ENCODE data around the gene GDPD5. TPM values are rescaled to one million over a fixed set of nuclear protein-coding genes. Genes with fewer than 3 reads are reported as not detected.
A peak's percentile ranks its signal among the peaks of the same experiment; 100 is the strongest.

Gene GDPD5
- total RNA-seq, 1 donor from 2014 or later, result 36.6 TPM

GRCh38 chr11:75556275-75556674 lies 30.5 kb upstream of the GDPD5 start:
- no peak for TF ChIP-seq CTCF (IDR thresholded peaks at IDR 0.05)
- no peak for TF ChIP-seq POLR2A (IDR thresholded peaks at IDR 0.05)
- no peak for TF ChIP-seq POLR2AphosphoS5 (IDR thresholded peaks at IDR 0.05; ENCODE audit: insufficient read depth in 1 of 2, low read depth in 1 of 2)
- Histone ChIP-seq H3K4me3 (no peak overlapping the region), H3K9me3 (no peaks in the 10 kb centered on the region), H3K4me1 (peaks cover 65% of the 10 kb centered on the region), H3K36me3 (no peaks in the 10 kb centered on the region), H3K27ac (peak overlapping the region; percentile 84), H3K27me3 (no peaks in the 10 kb centered on the region)
- DNase-seq (ENCODE audit: extremely low spot score in 2 of 2), result no peak
- intact Hi-C loops (cut with DNase I), result loop anchor here (10.0 kb wide), 1 partner anchor 109 kb away; the partner anchor contains the start of gene MAP6

GRCh38 chr11:75555079-75555811 lies 29.5 kb upstream of the GDPD5 start:
- intact Hi-C loops (cut with DNase I), result loop anchor here (10.0 kb wide), 1 partner anchor 110 kb away; the partner anchor contains the start of gene MAP6
- Histone ChIP-seq H3K36me3 (no peaks in the 10 kb centered on the region), H3K4me3 (peak overlapping the region; percentile 14 to 28), H3K4me1 (peaks cover 54% of the 10 kb centered on the region), H3K27me3 (no peaks in the 10 kb centered on the region), H3K9me3 (no peaks in the 10 kb centered on the region), H3K27ac (peak overlapping the region; percentile 84)
- TF ChIP-seq POLR2AphosphoS5 (IDR thresholded peaks at IDR 0.05; ENCODE audit: insufficient read depth in 1 of 2, low read depth in 1 of 2) (no peak), POLR2A (IDR thresholded peaks at IDR 0.05) (no peak)
- DNase-seq (ENCODE audit: extremely low spot score in 2 of 2), result no peak

GRCh38 chr11:75554258-75555022 lies 28.7 kb upstream of the GDPD5 start:
- Histone ChIP-seq H3K27me3 (no peaks in the 10 kb centered on the region), H3K4me3 (peak overlapping the region; percentile 14 to 28), H3K9me3 (no peaks in the 10 kb centered on the region), H3K36me3 (no peaks in the 10 kb centered on the region), H3K4me1 (peaks cover 46% of the 10 kb centered on the region), H3K27ac (peak overlapping the region; percentile 84)
- intact Hi-C loops (cut with DNase I), result loop anchor here (10.0 kb wide), 1 partner anchor 110 kb away; the partner anchor contains the start of gene MAP6
- peak; percentile 86 to 97 for TF ChIP-seq POLR2AphosphoS5 (IDR thresholded peaks at IDR 0.05; ENCODE audit: insufficient read depth in 1 of 2, low read depth in 1 of 2)
- TF ChIP-seq POLR2A (IDR thresholded peaks at IDR 0.05), result peak in 1 of 2 donors; percentile 44
- no peak for TF ChIP-seq CTCF (IDR thresholded peaks at IDR 0.05)
- peak in 1 of 2 donors; percentile 97 for DNase-seq (ENCODE audit: extremely low spot score in 2 of 2)

- no peaks in the 10 kb centered on the region for H3K27me3 ChIP-seq
- DNase-seq (ENCODE audit: extremely low spot score in 2 of 2), result no peak
- H3K27ac ChIP-seq, result peak overlapping the region; percentile 84
- H3K9me3 ChIP-seq, result no peaks in the 10 kb centered on the region
- no peaks in the 10 kb centered on the region for H3K36me3 ChIP-seq
- H3K4me3 ChIP-seq, result no peak overlapping the region
- TF ChIP-seq POLR2A (IDR thresholded peaks at IDR 0.05) (no peak), POLR2AphosphoS5 (IDR thresholded peaks at IDR 0.05; ENCODE audit: insufficient read depth in 1 of 2, low read depth in 1 of 2) (no peak), CTCF (IDR thresholded peaks at IDR 0.05) (no peak)
- intact Hi-C loops (cut with DNase I), result loop anchor here (10.0 kb wide), 1 partner anchor 111 kb away; the partner anchor contains the start of gene MAP6
- peaks cover 41% of the 10 kb centered on the region for H3K4me1 ChIP-seq
These were observed 28.1 kb upstream of the GDPD5 start for GRCh38 chr11:75553889-75554257.

GRCh38 chr11:75553182-75553581 lies 27.4 kb upstream of the GDPD5 start:
- Histone ChIP-seq H3K27me3 (no peaks in the 10 kb centered on the region), H3K36me3 (no peaks in the 10 kb centered on the region), H3K4me3 (no peak overlapping the region), H3K27ac (peak overlapping the region; percentile 84), H3K9me3 (no peaks in the 10 kb centered on the region), H3K4me1 (peaks cover 34% of the 10 kb centered on the region)
- no peak for DNase-seq (ENCODE audit: extremely low spot score in 2 of 2)
- TF ChIP-seq POLR2AphosphoS5 (IDR thresholded peaks at IDR 0.05; ENCODE audit: insufficient read depth in 1 of 2, low read depth in 1 of 2) (no peak), POLR2A (IDR thresholded peaks at IDR 0.05) (no peak), CTCF (IDR thresholded peaks at IDR 0.05) (no peak)
- intact Hi-C loops (cut with DNase I), result loop anchor here (10.0 kb wide), 1 partner anchor 112 kb away; the partner anchor contains the start of gene MAP6

Measured in vagina (tissue), 2 donors.